Fibroblast of mammary gland (primary cell): ENCODE data around the gene PCDHGB4.
"Not testable (repeated sequence)": the region's sequence is repeated elsewhere in the genome, so short reads cannot be mapped to it uniquely, and the experiment has no call there.

ENCODE experiments used
- DNase-seq: peaks from one replicate; pipeline ENCODE4 v3.0.0-alpha.2; 2010; ENCODE audit warnings: low read depth
- H3K4me3 ChIP-seq: 2 replicates; pipeline ENCODE4 v1.5.1; 2011; ENCODE audit warnings: low read depth, mild to moderate bottlenecking, low read length, moderate library complexity; ENCODE audit not compliant: control insufficient read depth
- CTCF ChIP-seq: conservative IDR thresholded peaks from 2 replicates; pipeline ENCODE4 v1.5.1; 2011; ENCODE audit warnings: low read depth, low read length, inconsistent platforms; ENCODE audit not compliant: control insufficient read depth, insufficient read depth

Gene PCDHGB4

GRCh38 chr5:141369994-141370848 lies 17.3 kb upstream of the PCDHGB4 start, which contains the start of gene PCDHGB3:
Gene PCDHGB3, plus strand, starts transcription at chr5:141370242. Its CDS starts 153 bp downstream, at chr5:141370395.
- H3K4me3 ChIP-seq = peak within 1 kb of the TSS; percentile 22
- peak; percentile 56 for DNase-seq
- peak; percentile 44 for TF ChIP-seq CTCF

GRCh38 chr5:141371572-141372475 lies 15.7 kb upstream of the PCDHGB4 start:
- H3K4me3 ChIP-seq = no peak overlapping the region
- DNase-seq = no peak
- no peak for TF ChIP-seq CTCF

DNA sequence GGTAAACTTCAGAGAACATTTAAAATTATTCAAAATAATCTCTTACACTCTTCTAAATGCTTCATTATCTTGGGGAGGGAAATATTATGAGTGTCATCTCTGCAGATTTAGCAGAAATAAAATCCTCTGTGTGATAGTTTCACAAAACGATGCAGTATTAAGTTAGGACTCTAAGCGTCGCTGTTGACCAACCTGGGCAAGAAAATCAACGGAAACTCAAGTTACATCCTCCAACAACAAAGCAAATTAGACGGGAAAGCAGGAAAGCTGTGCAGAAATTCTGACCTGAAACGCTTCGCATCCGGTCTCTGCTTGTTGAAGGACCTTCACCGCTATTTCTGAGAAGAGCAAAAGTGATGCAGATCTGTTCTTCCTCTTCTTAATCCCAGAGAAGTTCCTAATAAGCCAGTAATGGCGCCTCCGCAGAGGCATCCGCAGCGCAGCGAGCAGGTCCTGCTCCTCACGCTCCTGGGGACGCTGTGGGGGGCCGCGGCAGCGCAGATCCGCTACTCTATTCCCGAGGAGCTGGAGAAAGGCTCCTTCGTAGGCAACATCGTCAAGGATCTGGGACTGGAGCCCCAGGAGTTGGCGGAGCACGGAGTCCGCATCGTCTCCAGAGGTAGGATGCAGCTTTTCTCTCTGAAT lies 13.7 kb upstream of the PCDHGB4 start, which contains the start of gene PCDHGA6:
TSS of gene PCDHGA6 (plus strand) at position 219 of the 645 bp plus-strand sequence. CDS start at position 412, 193 bp downstream.
- peak within 1 kb of the TSS; percentile 44 for H3K4me3 ChIP-seq
- peak; percentile 50 for DNase-seq
- TF ChIP-seq CTCF = peak; percentile 64

GRCh38 chr5:141374627-141375026 lies 12.9 kb upstream of the PCDHGB4 start:
- no peak overlapping the region for H3K4me3 ChIP-seq
- no peak for DNase-seq
- TF ChIP-seq CTCF = no peak

DNA sequence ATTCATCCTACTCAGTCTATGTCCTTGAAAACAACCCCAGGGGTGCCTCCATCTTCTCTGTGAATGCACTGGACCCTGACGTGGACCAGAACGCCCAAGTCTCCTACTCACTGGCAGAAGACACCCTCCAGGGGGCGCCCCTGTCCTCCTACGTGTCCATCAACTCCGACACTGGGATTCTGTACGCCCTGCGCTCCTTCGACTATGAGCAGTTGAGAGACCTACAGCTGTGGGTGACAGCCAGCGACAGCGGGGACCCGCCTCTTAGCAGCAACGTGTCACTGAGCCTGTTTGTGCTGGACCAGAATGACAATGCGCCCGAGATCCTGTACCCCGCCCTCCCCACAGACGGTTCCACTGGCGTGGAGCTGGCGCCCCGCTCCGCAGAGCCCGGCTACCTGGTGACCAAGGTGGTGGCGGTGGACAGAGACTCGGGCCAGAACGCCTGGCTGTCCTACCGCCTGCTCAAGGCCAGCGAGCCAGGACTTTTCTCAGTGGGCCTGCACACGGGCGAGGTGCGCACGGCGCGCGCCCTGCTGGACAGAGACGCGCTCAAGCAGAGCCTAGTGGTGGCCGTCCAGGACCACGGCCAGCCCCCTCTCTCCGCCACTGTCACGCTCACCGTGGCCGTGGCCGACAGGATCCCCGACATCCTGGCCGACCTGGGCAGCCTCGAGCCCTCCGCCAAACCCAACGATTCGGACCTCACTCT lies 11.9 kb upstream of the PCDHGB4 start:
- not testable (repeated sequence) for DNase-seq

More for the DNA sequence above, 11.9 kb upstream of the PCDHGB4 start:
- peak; percentile 9 for TF ChIP-seq CTCF
- H3K4me3 ChIP-seq = not testable (repeated sequence)
